A549 (cell line): ENCODE data around the gene SERPINB8. TPM values are rescaled to one million over a fixed set of nuclear protein-coding genes. Genes with fewer than 3 reads are reported as not detected.

Experiments
- ATAC-seq, 2 experiments: fragments of 200-7000 bp in 1 of 2; fragments of >200 bp in 1 of 2; cut with Nextera tagmentation in 1 of 2; cut with Tn5 transposase in 1 of 2; 3 replicates each; pipeline versions ENCODE4 v1.8.0 to v1.9.1; 2018 to 2020; ENCODE audit warnings: mild to moderate bottlenecking in 1 of 2, moderate library complexity in 1 of 2
- CTCF ChIA-PET: fragments of 300-600 bp; sonication (Branson Sonifier 250); formaldehyde crosslinking; extraction: SDS; loops from one replicate; lab custom pipeline; 2021; ENCODE audit warnings: antibody characterized with exemption, inconsistent platforms; lab: Yijun Ruan, JAX
- POLR2A ChIA-PET: fragments of 350-600 bp; formaldehyde crosslinking; extraction: SDS; loops from one replicate; lab custom pipeline; 2021; ENCODE audit warnings: antibody characterized with exemption, inconsistent platforms; lab: Yijun Ruan, JAX
- DNase-seq, 2 experiments: peaks; one replicate each; pipeline versions ENCODE4 v3.0.0 to v3.0.0-alpha.2; 2011 to 2016; ENCODE audit warnings: low read depth in 1 of 2, low spot score in 1 of 2
- FAIRE-seq: peaks from 2 replicates; lab custom pipeline; 2011; peaks lifted over from hg19 to GRCh38; lab: Jason Lieb, UNC
- H3K27ac ChIP-seq, 2 experiments: fragments of >200 bp; sonication (Bioruptor Twin); formaldehyde crosslinking; 3 replicates each; pipeline ENCODE4 v1.5.1; 2016 to 2017
- H3K4me1 ChIP-seq: fragments of >200 bp; sonication (Bioruptor Twin); formaldehyde crosslinking; 3 replicates; pipeline ENCODE4 v1.6.1; 2016
- H3K4me2 ChIP-seq: fragments of >200 bp; sonication (Bioruptor Twin); formaldehyde crosslinking; 3 replicates; pipeline ENCODE4 v1.6.1; 2016
- H3K4me3 ChIP-seq: fragments of >200 bp; sonication (Bioruptor Twin); formaldehyde crosslinking; 3 replicates; pipeline ENCODE4 v1.5.1; 2016
- H3K9me3 ChIP-seq: fragments of >200 bp; sonication (Bioruptor Twin); formaldehyde crosslinking; 3 replicates; pipeline ENCODE4 v1.6.1; 2016
- BHLHE40 ChIP-seq: IDR thresholded peaks from 2 replicates; pipeline ENCODE4 v1.6.1; 2012; ENCODE audit warnings: low read depth, low read length, inconsistent platforms
- CBX2 ChIP-seq: fragments of 200-600 bp; sonication (generic); IDR thresholded peaks from 2 replicates; pipeline ENCODE4 v1.6.1; 2016; ENCODE audit warnings: low read depth, mild to moderate bottlenecking, borderline replicate concordance
- CBX8 ChIP-seq: fragments of 200-600 bp; sonication (generic); IDR thresholded peaks from 2 replicates; pipeline ENCODE4 v1.6.1; 2016
- CEBPB ChIP-seq, 2 experiments: fragments of >200 bp in 1 of 2; sonication (Bioruptor Twin) in 1 of 2; formaldehyde crosslinking in 1 of 2; IDR thresholded peaks; 2 replicates each; pipeline ENCODE4 v1.6.1; 2012 to 2016
- CTCF ChIP-seq: fragments of >200 bp; sonication (Bioruptor Twin); formaldehyde crosslinking; IDR thresholded peaks from 3 replicates; pipeline ENCODE4 v1.5.1; 2016
- ESRRA ChIP-seq: fragments of 150-350 bp; IDR thresholded peaks from 2 replicates; pipeline ENCODE4 v1.6.1; 2014; ENCODE audit warnings: mild to moderate bottlenecking, low read length, borderline replicate concordance
- FOSB ChIP-seq: fragments of 250-450 bp; sonication (Bioruptor Pico); IDR thresholded peaks from 2 replicates; pipeline ENCODE4 v1.5.0; 2020; ENCODE audit warnings: mild to moderate bottlenecking, moderate library complexity
- HDAC2 ChIP-seq: fragments of 200-600 bp; sonication (generic); IDR thresholded peaks from 2 replicates; pipeline ENCODE4 v1.6.1; 2016
- HOXB13 ChIP-seq: fragments of 250-450 bp; sonication (Bioruptor Pico); IDR thresholded peaks from 2 replicates; pipeline ENCODE4 v1.5.0; 2020; ENCODE audit warnings: low read depth, mild to moderate bottlenecking, moderate library complexity
- HOXB5 ChIP-seq: fragments of 250-450 bp; sonication (Bioruptor Pico); IDR thresholded peaks from 2 replicates; pipeline ENCODE4 v1.5.0; 2020; ENCODE audit warnings: mild to moderate bottlenecking, moderate library complexity
- KDM5A ChIP-seq: fragments of 200-600 bp; sonication (generic); IDR thresholded peaks from 2 replicates; pipeline ENCODE4 v1.6.1; 2016; ENCODE audit warnings: antibody characterized with exemption, mild to moderate bottlenecking
- MAZ ChIP-seq: fragments of 150-350 bp; IDR thresholded peaks from 2 replicates; pipeline ENCODE4 v1.6.1; 2014; ENCODE audit warnings: antibody characterized with exemption, low read depth, low read length, borderline replicate concordance
- MYC ChIP-seq: IDR thresholded peaks from 2 replicates; pipeline ENCODE4 v1.6.1; 2012; ENCODE audit warnings: mild to moderate bottlenecking, inconsistent platforms, low read length, improper control_type of control experiment, borderline replicate concordance
- RCOR1 ChIP-seq: fragments of 150-350 bp; IDR thresholded peaks from 2 replicates; pipeline ENCODE4 v1.6.1; 2014; ENCODE audit warnings: antibody characterized with exemption, low read length, low read depth
- RNF2 ChIP-seq: fragments of 200-600 bp; sonication (generic); IDR thresholded peaks from 2 replicates; pipeline ENCODE4 v1.6.1; 2016; ENCODE audit warnings: low read depth, mild to moderate bottlenecking, antibody characterized with exemption, moderate library complexity, borderline replicate concordance
- SMC3 ChIP-seq: fragments of >200 bp; sonication (Bioruptor Twin); formaldehyde crosslinking; IDR thresholded peaks from 3 replicates; pipeline ENCODE4 v1.6.1; 2018; ENCODE audit warnings: inconsistent platforms
- TFCP2L1 ChIP-seq: fragments of 250-450 bp; sonication (Bioruptor Pico); IDR thresholded peaks from 2 replicates; pipeline ENCODE4 v1.5.0; 2021; ENCODE audit warnings: mild to moderate bottlenecking
- TP53 ChIP-seq: fragments of 250-450 bp; sonication (Bioruptor Pico); IDR thresholded peaks from 2 replicates; pipeline ENCODE4 v1.5.0; 2021; ENCODE audit warnings: mild to moderate bottlenecking, moderate library complexity
- USF2 ChIP-seq: fragments of 450-650 bp; IDR thresholded peaks from 2 replicates; pipeline ENCODE4 v1.6.1; 2014; ENCODE audit warnings: antibody characterized with exemption
- ZFP36 ChIP-seq: fragments of 450-650 bp; IDR thresholded peaks from 2 replicates; pipeline ENCODE4 v1.6.1; 2014; ENCODE audit warnings: borderline replicate concordance; ENCODE audit not compliant: partially characterized antibody
- WGBS: methylation state at CpG from one replicate; pipeline ENCODE4 v1.1.6; 2017; ENCODE audit errors: missing lambda C conversion rate; 5-methylcytosine and 5-hydroxymethylcytosine counted together
- polyA plus RNA-seq, 4 experiments: library from polyadenylated mRNA; depleted of rRNA in 3 of 4; stranded (reverse); fragments of >200 nt; fragmentation: RNase III in 1 of 4; extraction: RNeasy Plus Mini Kit Qiagen cat#74134 plus additional on column Dnase treatment in 1 of 4; gene quantifications; 2 replicates in 3 of 4; 3 replicates in 1 of 4; pipeline ENCODE4 v1.2.3, GENCODE V29; 2011 to 2017
- TF ChIP-seq, protein P1 (sequence below): fragments of >200 bp; sonication (Bioruptor Twin); formaldehyde crosslinking; IDR thresholded peaks from 2 replicates; pipeline ENCODE4 v1.6.1; 2016
- TF ChIP-seq, protein P2 (sequence below): IDR thresholded peaks from 2 replicates; pipeline ENCODE4 v1.6.1; 2012
- TF ChIP-seq, protein P3 (sequence below): fragments of >200 bp; sonication (Bioruptor Twin); formaldehyde crosslinking; IDR thresholded peaks from 3 replicates; pipeline ENCODE4 v1.6.1; 2016

Gene SERPINB8
- polyA plus RNA-seq, 2 of the 4 experiments (the other 2 are of a cell fraction) = 3.5 to 8.6 TPM

DNA sequence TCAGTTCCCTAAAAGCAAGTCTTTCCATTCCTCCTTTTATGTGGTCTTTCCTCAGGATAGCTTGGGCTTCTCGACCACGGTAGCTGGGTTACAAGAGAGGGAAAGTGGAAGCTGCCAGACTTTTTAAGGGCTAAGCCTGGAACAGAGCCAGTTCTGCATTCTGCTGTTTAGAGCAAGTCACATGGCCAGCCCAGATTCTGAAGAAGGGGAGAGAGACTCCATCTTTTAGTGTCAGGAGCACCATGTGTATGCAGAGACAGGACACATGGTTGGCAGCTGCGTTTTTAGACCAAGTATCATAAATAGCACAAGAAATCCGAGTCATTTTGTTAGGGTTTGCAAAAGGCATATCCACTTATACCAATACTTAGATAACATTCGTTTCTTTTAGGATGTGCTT, 16.1 kb upstream of the SERPINB8 start:
- H3K27ac ChIP-seq = no peak overlapping the region
- ATAC-seq (no peak), FAIRE-seq (no peak), DNase-seq (no peak)
- H3K4me3 ChIP-seq = no peak overlapping the region
- 33% methylated on average over 5 of the region's 5 CpGs for WGBS
- H3K4me2 ChIP-seq = no peak overlapping the region
- POLR2A ChIA-PET = interaction anchor here (1.5 kb wide), 1 partner anchor 17 kb away, joined by 6 read pairs; no protein-coding TSS in a partner anchor
- CTCF ChIA-PET = interaction anchor here (0.6 to 1.8 kb wide), 5 partner anchors 10 to 41 kb away, joined by 3 to 10 read pairs (median 3); no protein-coding TSS in a partner anchor
- no peaks in the 10 kb centered on the region for H3K4me1 ChIP-seq
- no peaks in the 10 kb centered on the region for H3K9me3 ChIP-seq
- TF ChIP-seq USF2 = no peak
- TF ChIP-seq, protein P1, sequence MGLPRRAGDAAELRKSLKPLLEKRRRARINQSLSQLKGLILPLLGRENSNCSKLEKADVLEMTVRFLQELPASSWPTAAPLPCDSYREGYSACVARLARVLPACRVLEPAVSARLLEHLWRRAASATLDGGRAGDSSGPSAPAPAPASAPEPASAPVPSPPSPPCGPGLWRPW = no peak
- TF ChIP-seq FOSB (CRISPR knock-in tag) = no peak
- TF ChIP-seq RNF2 = no peak
- TF ChIP-seq HDAC2 = no peak
- TF ChIP-seq MYC = no peak

GRCh38 chr18:63956755-63957154, 13.1 kb upstream of the SERPINB8 start:
- Histone ChIP-seq H3K27ac (no peak overlapping the region), H3K4me1 (no peaks in the 10 kb centered on the region), H3K4me2 (no peak overlapping the region), H3K9me3 (no peaks in the 10 kb centered on the region), H3K4me3 (no peak overlapping the region)
- TF ChIP-seq TFCP2L1 = no peak
- TF ChIP-seq HOXB5 (CRISPR knock-in tag) = no peak
- TF ChIP-seq FOSB (CRISPR knock-in tag) = no peak
- no peak for TF ChIP-seq CTCF
- TF ChIP-seq MAZ = no peak
- TF ChIP-seq CEBPB (IDR thresholded peaks at IDR 0.05) = no peak
- TF ChIP-seq RCOR1 = no peak
- TF ChIP-seq HDAC2 = no peak
- no peak for TF ChIP-seq HOXB13 (CRISPR knock-in tag)
- DNase-seq (no peak), FAIRE-seq (no peak), ATAC-seq (no peak)
- ChIA-PET CTCF (no interaction called here), POLR2A (no interaction called here)
- 32% methylated on average over 4 of the region's 4 CpGs for WGBS

DNA sequence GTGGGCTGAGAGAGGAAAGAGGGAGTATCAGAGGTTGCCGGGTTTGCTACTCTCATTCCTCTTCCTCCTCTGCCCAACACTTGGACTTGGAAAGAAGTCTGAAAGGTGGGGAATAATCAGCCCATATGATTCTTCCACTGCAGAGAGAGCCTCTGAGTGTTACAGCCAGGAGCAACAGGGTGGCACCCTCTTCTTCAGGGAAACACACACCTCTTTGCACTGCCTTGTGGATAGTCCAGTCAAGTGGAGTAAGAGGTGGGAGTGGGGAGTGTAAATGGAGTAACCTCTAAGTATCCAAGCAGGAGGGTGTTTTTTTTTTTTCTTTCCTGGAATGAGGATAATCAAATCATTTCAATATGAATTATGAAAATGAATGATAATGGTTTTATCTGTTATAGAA, 9.0 kb upstream of the SERPINB8 start:
- Histone ChIP-seq H3K27ac (no peak overlapping the region), H3K4me1 (no peaks in the 10 kb centered on the region), H3K9me3 (no peaks in the 10 kb centered on the region), H3K4me2 (no peak overlapping the region), H3K4me3 (no peak overlapping the region)
- ChIA-PET POLR2A (no interaction called here), CTCF (interaction anchor here (0.9 to 1.9 kb wide), 2 partner anchors 24 to 34 kb away, joined by 3 to 6 read pairs; no protein-coding TSS in a partner anchor)
- no peak for ATAC-seq
- no peak for FAIRE-seq
- no peak for DNase-seq
- 38% methylated on average over 1 of the region's 1 CpG for WGBS
- TF ChIP-seq ZFP36 = no peak
- no peak for TF ChIP-seq CBX2
- TF ChIP-seq USF2 = no peak
- TF ChIP-seq, protein P2, sequence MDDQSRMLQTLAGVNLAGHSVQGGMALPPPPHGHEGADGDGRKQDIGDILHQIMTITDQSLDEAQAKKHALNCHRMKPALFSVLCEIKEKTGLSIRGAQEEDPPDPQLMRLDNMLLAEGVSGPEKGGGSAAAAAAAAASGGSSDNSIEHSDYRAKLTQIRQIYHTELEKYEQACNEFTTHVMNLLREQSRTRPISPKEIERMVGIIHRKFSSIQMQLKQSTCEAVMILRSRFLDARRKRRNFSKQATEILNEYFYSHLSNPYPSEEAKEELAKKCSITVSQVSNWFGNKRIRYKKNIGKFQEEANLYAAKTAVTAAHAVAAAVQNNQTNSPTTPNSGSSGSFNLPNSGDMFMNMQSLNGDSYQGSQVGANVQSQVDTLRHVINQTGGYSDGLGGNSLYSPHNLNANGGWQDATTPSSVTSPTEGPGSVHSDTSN = no peak
- no peak for TF ChIP-seq TP53 (CRISPR knock-in tag)
- TF ChIP-seq BHLHE40 = no peak
- no peak for TF ChIP-seq TFCP2L1
- TF ChIP-seq ESRRA = no peak
- TF ChIP-seq CTCF = no peak
- TF ChIP-seq, protein P3, sequence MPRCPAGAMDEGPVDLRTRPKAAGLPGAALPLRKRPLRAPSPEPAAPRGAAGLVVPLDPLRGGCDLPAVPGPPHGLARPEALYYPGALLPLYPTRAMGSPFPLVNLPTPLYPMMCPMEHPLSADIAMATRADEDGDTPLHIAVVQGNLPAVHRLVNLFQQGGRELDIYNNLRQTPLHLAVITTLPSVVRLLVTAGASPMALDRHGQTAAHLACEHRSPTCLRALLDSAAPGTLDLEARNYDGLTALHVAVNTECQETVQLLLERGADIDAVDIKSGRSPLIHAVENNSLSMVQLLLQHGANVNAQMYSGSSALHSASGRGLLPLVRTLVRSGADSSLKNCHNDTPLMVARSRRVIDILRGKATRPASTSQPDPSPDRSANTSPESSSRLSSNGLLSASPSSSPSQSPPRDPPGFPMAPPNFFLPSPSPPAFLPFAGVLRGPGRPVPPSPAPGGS = no peak
- TF ChIP-seq CBX8 = no peak
- no peak for TF ChIP-seq SMC3
- no peak for TF ChIP-seq KDM5A
- TF ChIP-seq HOXB13 (CRISPR knock-in tag) = no peak
